HG03135 (cell line): ENCODE data around the gene TRIP10.
"Not testable (repeated sequence)": the region's sequence is repeated elsewhere in the genome, so short reads cannot be mapped to it uniquely, and the experiment has no call there.

ENCODE experiments used
- ATAC-seq: cut with Tn5 transposase; IDR thresholded peaks from one replicate; pipeline ENCODE4 v1.9.1; 2021; ENCODE audit warnings: mild to moderate bottlenecking, moderate library complexity; ENCODE audit not compliant: unreplicated experiment

Gene TRIP10

DNA sequence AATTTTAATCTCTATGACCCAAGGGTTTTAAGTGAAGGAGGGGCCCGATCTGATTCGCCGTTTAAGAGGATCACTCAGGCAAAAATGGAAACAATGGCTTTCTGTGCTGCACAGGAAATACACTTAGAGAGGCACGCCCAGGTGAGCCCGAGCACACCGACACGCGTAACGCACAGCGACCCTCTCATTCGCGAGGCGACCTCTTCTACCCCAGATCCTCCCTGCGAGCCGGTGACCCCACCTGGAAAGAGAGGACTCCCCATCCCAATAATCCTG is 27.5 kb downstream of the TRIP10 start:
- ATAC-seq, result peak; percentile 22

DNA sequence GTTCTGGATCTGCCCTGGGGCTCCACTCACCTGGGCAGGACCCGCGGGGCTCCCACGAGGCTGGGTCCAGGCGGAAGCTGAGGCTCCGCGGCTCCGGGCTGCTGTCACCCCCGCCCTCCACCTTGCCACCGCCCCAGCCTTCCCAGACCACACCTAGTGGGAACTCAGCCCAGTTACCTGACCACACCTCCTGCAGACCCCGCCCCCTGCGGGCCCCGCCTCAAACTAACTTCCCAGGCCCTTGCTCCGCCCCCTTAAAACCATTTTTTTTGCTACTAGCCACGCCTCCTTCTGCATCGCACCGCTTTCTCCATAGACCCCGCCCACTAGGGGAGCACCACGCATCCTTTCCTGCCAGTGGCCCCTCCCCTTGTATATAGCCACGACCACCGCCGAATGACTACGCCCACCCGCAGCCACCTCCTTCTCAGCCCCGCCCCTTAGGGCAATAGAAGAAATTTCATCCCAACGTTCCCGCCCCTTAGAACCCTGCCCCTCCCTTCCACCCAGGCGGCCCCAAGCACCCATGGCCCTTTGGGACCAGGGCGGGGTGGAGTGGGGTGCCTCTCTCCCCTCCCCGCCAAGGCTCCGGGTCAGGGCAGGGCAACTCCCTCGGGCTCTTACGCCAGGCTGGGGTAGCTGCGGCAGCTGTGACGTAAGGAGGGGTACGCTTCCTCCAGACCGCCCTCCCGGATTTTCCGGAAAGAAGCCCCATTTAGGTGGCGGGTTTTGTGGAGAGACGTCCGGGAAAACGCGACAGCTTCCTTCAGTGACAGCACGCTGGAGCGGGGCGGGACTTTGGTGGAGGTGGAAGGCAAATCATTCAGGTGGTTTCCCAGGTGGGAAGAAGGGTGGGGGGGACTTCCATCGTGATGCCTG is 28.1 kb downstream of the TRIP10 start, which contains the start of gene SH2D3A:
SH2D3A (minus strand) TSS at position 79 of the 879 bp plus-strand sequence. CDS start 3,687 bp downstream, outside the sequence.
- ATAC-seq, result peak; percentile 55

DNA sequence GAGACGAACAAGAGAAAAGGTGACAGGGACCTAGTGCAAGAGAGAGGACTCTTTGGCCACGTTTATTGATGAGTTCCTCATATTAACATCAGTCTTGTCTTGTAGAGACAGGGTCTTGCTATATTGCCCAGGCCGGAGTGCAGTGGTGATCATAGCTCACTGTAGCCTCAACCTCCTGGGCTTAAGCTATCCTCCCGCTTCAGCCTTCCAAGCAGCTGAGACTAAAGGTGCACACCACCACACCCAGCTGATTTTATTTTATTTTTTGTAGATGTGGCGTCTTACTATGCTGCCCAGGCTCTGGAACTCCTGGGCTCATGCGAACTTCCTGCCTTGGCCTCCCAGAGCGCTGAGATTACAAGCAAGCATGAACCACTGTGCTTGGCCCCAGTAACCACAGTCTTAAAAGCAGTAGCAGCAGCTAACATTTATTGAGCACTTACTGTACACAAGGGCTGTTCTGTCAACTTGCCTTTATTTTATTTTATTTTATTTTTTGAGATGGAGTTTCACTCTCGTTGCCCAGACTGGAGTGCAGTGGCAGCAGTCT is 28.8 kb downstream of the TRIP10 start:
- ATAC-seq, result no peak

DNA sequence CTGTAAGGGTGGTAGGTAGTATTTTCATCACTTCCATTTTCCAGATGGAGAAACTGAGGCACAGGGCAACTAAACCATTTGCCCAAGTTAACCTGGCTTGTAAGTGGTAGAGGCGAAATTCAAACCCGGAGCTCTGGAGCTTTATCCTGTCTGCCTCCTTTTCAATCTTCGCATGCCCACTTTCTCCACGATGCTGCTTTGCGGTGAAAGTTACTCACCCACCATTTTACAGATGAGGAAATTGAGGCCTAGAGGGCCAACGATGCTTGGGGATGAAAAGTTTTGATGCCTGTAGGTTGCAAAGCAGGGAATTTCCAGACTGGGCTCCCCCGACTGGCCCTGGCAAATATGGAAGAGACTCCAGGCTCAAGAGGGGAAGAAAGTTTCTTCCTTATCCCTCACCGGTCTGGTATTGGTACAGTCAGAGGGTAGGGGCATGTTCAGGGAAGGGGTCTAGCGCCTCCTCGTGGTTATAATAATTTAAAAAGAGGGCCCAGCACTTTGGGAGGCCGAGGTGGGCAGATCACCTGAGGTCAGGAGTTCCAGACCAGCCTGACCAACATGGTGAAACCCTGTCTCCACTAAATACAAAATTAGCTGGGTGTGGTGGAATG is 29.6 kb downstream of the TRIP10 start:
- ATAC-seq, result no peak

DNA sequence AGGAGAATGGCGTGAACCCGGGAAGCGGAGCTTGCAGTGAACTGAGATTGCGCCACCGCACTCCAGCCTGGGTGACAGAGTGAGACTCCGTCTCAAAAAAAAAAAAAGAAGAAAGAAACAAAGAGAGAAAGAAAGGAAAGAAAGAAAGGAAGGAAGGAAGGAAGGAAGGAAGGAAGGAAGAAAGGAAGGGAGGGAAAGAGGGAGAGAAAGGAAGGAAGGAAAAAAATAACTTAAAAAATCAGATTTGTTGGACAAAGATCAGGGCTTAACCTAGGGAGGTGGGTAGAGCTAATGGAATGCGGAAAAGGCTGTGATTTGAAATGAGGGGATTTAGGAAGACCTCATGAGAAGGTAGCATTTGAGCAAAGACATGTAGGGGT is 32.2 kb downstream of the TRIP10 start:
- not testable (repeated sequence) for ATAC-seq

DNA sequence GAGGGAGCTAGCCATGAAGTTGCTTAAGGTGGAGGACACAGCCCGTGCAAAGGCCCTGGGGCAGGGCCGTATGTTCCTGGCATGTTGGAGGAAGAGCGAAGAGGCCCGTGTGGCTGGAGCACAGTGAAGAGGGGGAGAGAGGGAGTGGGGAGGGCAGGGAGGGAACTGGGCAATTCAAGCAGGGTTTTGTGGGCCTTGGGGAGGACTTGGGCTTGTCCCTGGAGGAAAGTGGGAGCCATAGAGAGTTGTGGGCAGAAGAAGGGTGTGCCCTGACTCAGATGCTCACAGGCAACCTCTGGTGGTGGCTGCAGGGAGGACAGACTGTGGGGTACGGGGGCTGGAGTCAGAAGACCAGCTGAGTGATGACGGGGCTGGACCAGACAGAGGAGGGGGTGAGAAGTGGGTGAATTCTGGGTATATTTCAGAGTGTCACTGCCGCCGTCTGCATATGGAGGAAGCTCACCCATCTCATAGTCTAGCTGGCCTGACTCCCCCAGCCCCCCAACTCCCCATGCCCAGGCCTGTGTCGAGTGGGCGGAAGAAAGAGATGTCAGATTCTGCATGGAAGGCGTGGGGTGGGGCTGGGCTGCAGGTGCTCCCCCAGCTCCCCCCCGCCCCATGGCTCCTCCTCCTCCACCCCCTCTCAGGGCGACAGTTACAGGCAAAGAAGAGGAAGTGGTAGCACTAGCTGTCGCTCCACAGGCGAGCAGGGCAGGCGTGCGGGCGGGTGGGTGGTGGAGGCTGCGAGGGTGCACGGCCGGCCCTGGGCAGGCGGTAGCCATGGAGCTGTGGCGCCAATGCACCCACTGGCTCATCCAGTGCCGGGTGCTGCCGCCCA is 32.8 kb downstream of the TRIP10 start, which contains the start of gene VAV1:
VAV1 (plus strand) TSS at position 681 of the 838 bp plus-strand sequence; CDS start at position 781, 100 bp downstream.
- ATAC-seq, result peak; percentile 38

DNA sequence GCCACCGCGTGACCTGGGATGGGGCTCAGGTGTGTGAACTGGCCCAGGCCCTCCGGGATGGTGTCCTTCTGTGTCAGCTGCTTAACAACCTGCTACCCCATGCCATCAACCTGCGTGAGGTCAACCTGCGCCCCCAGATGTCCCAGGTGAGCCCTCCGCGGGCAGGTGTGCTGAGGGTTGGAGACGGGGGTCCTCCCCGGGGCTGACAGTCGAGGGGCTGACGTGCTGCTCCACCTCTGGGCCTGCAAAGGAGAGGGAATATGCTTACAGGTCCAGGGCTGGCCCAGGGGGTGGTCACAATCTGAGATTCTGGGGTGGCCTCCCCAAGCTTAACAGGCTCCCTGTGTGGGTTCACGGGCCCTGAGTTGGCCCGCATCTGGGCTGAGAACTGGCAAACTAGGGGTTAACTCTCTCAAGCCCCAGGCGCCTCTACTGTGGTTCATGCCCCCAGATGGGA is 33.4 kb downstream of the TRIP10 start:
- ATAC-seq, result no peak

DNA sequence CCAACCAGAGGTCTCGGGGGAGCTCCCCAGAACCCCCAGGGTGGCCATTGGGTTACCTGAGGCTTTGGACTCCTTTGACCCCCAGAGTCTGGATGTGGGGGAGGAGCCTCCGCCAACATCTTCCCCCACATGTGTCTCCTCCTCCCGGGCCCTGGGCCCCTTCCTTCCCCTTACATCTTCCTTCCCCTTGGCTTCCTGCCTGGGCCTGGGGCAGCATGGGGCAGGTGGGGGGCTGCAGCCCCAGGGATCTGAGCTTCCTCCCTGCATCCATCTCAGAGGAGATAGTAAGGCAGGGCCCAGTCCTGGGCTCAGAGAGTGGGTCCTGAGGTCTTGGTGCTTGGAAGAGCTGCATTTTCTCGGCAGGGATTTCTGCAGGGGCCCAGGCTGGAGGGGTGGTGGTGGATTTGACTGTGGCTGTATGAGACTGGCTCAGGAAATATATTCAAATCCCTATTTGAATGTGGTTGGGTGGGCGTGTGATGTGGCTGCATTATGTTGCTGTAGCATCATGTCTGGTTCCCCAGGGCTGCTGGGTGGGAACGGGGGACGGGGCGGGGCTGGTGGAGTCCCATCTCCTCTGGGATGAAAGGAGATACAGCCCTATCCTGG is 33.9 kb downstream of the TRIP10 start:
- peak; percentile 24 for ATAC-seq

DNA sequence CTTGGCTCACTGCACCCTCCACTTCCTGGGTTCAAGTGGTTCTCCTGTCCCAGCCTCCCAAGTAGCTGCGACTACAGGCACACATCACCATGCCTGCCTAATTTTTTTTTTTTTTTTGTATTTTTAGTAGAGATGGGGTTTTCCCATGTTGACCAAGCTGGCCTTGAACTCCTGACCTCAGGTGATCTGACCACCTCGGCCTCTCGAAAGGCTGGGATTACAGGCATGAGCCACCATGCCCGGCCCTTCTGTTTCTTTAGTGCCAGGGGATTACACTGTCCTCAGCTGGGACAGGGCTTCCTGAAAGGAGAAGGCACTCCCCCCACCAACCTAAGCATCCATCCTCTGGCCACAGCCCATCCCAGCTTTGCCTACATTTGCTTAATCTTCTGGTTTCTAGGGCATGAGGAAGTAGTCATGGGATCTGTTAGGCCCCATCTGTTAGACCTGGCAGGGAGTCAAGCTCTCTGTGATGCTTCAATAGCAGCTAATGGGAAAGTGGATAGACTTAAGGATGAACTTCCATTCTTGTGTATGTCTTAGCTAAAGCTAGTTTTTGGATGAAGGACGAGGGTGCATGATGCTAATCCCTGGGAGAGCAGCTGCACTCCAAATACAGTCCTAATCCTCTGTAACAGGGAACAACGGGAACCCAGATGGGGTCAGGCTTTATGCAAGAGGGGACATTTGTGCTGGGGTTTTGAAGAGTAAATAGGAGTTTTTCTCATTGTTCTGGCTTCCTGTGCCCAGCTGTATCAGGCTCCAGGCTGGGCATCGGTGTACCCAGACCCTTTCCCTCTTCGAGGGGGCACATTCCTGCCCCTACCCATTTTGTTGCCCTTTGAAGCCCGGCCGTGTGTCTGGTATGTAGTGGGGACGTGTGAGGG is 35.6 kb downstream of the TRIP10 start:
- no peak for ATAC-seq

DNA sequence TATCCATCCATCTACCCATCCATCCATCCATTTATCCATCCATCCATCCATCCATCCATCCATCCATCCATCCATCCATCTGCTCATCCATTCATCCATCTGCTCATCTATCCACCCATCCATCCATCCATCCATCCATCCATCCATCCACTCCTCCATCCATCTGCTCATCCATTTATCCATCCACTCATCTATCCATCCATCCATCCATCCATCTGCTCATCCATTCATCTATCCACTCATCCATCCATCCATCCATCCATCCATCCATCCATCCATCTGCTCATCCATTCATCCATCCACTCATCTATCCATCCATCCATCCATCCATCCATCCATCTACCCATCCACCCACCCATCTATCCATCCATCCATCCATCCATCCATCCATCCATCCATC is 36.6 kb downstream of the TRIP10 start:
- not testable (repeated sequence) for ATAC-seq

DNA sequence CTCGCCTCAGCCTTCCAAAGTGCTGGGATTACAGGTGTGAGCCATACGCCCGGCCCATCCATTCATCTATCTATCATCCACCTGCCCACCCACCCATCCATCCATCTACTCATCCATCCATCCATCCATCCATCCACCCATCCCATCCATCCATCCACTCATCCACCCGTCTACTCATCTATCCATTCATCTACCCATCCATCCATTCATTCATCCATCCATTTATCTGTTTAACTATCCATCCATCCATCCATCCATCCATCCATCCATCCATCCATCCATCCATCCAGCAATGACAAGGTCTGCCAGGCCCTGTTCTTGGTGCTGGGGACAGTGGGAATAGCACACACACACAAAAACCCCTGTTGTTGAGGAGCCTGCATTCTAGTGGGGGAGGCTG is 37.5 kb downstream of the TRIP10 start:
- ATAC-seq, result no peak

DNA sequence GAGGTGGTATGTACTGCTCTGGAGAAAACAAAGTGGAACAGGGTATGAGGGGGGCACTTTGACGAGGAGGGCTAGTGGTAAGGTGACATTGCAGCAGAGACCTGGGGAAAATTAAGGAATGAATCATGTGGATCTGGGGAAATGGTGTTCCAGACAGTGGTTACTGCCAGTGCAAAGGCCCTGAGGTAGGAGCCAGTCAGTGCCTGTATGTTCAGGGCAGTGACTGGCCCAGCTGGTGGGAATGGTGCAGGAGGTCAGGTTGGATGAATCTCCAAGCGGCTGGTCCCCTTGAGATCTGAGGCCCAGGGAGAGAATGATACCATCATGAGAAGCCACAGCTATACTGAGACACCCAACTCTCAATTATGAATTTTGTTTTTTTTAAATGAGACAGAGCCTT is 38.0 kb downstream of the TRIP10 start:
- no peak for ATAC-seq

DNA sequence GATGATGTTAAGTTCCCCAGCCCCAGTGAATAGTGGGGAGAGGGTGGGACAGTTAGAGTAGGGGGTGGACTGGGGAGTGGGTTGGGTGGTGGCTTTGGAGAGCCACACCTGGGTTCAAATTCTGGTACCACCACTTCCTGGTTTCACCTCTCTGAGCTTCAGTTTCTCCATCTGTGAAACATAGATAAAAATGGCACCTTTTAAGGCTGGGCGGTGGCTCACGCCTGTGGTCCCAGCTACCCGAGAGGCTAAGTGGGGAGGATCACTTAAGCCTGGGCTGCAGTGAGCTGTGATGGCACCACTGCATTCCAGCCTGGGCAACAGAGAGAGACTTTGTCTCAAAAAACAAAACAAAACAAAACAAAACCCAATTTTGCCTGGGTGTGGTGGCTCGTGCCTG is 38.9 kb downstream of the TRIP10 start:
- no peak for ATAC-seq

DNA sequence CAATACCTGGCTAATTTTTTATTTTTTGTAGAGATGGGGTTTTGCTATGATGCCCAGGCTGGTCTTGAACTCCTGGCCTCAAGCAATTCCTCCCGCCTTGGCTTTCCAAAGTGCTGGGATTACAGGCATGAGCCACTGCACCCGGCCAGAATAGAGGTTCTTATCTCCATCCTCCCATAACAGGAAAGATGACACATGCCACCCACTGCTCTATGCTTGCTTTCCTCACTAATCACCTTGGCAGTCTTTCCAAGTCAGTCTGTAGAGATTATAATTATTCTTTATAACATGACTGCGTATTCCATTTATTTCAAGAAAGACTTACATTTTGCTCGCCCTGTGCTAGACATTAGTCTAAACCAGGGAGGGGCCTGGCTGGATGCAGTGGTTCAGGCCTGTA is 39.7 kb downstream of the TRIP10 start:
- ATAC-seq, result no peak

DNA sequence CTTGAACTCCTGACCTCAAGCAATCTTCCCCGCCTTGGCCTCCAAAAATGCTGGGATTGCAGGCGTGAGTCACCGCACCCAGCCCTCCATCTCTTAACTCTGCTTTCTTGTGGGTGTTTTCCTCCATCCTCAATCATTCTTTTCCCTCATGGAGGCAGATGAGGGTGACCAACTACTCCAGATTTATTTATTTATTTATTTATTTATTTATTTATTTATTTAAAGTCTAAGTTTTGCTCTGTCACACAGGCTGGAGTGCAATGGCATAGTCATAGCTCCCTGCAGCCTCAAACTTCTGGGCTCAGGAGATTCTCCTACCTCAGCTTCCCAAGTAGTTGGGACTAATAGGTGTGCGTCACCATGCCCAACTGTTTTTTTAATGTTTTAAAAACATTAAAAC is 47.9 kb downstream of the TRIP10 start:
- no peak for ATAC-seq

DNA sequence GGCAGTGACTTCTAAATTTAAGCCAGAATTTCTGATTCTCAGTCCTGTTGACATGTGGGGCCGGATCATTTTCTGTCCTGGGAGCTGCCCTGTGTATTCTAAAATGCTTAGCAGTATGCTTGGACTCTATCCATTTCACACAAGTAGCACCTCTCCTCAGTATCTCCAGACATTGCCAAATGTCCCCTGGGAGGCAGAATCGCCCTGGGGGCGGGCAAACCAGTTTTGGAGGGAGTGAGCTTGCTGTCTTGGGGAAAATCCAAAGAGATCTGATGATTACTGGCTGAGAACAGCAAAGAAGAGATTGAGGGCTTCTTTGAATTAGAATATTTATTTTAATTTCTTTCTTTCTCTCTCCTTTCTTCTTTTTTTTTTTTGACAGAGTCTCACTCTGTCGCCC is 49.4 kb downstream of the TRIP10 start:
- ATAC-seq, result no peak

DNA sequence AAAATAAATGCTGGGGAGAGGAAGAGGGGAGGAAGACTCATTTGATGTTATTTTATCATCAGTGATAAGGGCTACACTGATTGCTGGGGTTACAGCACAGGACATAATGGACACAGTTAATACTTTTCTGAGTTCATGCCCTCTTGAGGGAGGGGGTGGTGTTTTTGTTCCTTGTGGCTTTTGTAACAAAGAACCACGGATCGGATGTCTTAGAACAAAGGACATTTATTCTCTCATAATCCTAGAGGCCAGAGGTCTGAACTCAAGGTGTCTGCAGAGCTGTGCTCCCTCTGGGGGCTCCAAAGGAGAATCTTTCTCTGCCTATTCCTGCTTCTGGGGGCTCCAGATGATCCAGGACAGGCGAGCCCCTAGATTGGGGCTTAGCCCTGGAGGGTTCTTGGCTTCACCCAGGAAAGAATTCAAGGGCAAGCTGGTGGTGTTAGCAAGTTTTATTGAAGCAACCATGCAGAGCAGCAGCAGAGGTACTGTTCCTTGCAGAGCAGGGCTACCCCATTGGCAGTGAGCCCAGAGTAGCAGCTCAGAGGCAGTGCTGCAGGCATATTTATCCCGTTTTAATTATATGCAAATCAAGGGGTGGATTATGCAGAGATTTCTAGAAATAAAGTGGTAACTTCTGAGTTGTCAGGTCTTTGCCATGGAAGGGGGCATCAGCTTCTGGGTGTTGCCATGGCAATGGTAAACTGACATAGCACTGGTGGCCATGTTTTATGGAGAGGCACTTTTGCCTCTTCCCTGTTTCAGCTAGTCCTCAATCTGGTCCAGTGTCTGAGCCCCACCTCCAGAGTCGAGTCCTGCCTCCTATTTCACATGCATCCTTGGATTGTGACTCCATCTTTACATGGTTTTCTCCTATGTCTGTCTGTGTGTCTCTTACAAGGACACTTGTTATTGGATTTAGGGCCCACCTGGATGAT is 51.0 kb downstream of the TRIP10 start:
- ATAC-seq, result no peak

DNA sequence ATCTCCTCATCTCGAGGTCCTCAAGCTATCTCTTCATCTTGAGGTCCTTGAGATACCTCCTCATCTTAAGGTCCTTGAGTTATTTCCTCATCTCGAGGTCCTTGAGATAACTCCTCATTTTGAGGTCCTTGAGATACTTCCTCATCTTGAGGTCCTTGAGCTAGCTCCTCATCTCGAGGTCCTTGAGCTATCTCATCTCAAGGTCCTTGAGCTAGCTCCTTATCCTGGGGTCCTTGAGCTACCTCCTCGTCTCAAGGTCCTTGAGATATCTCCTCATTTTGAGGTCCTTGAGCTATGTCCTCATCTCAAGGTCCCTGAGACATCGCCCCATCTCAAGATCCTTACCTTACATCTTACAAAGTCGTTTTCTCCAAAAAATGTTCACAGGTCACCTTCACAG is 51.8 kb downstream of the TRIP10 start:
- ATAC-seq, result no peak

DNA sequence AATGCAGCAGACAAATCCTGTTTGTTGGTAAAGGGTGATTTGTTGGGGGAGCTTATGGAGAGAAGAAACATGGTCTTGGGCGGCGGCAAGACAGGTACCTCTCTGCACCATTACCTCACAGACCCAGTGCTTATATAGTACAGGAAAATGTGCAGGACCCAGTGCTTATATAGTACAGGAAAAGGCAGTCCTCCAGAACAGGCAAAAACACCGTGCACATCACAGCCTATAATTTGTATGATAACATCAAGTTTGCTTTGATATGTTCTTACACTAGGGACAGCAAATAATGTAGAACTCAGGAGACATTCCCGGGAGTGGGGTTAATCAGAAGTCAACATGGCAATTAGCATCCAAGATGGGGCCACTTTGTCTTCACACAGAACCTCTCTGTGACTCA is 53.9 kb downstream of the TRIP10 start:
- no peak for ATAC-seq
